Parathyroid adenoma (tissue), 2 donors: Measurements from ENCODE around the gene CEP63.

Source experiments
- H2AFZ ChIP-seq: fragments of 300-600 bp; sonication (generic); one replicate; pipeline ENCODE4 v1.7.0; 2017; ENCODE audit warnings: antibody characterized with exemption, mild to moderate bottlenecking
- H3K27ac ChIP-seq: fragments of 300-600 bp; sonication (generic); one replicate; pipeline ENCODE4 v1.7.0; 2017
- H3K27me3 ChIP-seq: fragments of 300-600 bp; sonication (generic); one replicate; pipeline ENCODE4 v1.7.0; 2017; ENCODE audit warnings: low read length; ENCODE audit not compliant: control insufficient read depth, insufficient read depth
- H3K36me3 ChIP-seq: fragments of 300-600 bp; sonication (generic); one replicate; pipeline ENCODE4 v1.7.0; 2017; ENCODE audit warnings: low read length; ENCODE audit not compliant: control insufficient read depth, insufficient read depth
- H3K4me1 ChIP-seq: fragments of 300-600 bp; sonication (generic); one replicate; pipeline ENCODE4 v1.7.0; 2017; ENCODE audit warnings: control low read depth
- H3K4me2 ChIP-seq: fragments of 300-600 bp; sonication (generic); one replicate; pipeline ENCODE4 v1.7.0; 2017; ENCODE audit warnings: low read length
- H3K4me3 ChIP-seq: fragments of 300-600 bp; sonication (generic); one replicate; pipeline ENCODE4 v1.7.0; 2017; ENCODE audit warnings: low read depth, low read length
- H3K79me2 ChIP-seq: fragments of 300-600 bp; sonication (generic); one replicate; pipeline ENCODE4 v1.7.0; 2017; ENCODE audit warnings: control low read depth
- H3K9ac ChIP-seq: fragments of 300-600 bp; sonication (generic); one replicate; pipeline ENCODE4 v1.7.0; 2017; ENCODE audit warnings: mild to moderate bottlenecking
- H3K9me3 ChIP-seq: fragments of 300-600 bp; sonication (generic); one replicate; pipeline ENCODE4 v1.7.0; 2017; ENCODE audit warnings: low read length; ENCODE audit not compliant: control insufficient read depth
- CTCF ChIP-seq: fragments of 300-600 bp; sonication (generic); IDR thresholded peaks from one replicate; pipeline ENCODE4 v1.7.0; 2017; ENCODE audit warnings: antibody characterized with exemption, mild to moderate bottlenecking
- donor health status: primary hyperparathyroidism.

The CEP63 gene

GRCh38 chr3:134552784-134553183 is 66.9 kb downstream of the CEP63 start:
- H3K9me3 ChIP-seq: no peaks in the 10 kb centered on the region
- no peaks in the 10 kb centered on the region for H3K4me1 ChIP-seq
- no peak overlapping the region for H3K4me3 ChIP-seq
- H3K79me2 ChIP-seq: no peaks in the 10 kb centered on the region
- no peaks in the 10 kb centered on the region for H3K27me3 ChIP-seq
- H3K27ac ChIP-seq: no peak overlapping the region
- H3K9ac ChIP-seq: no peak overlapping the region
- H3K4me2 ChIP-seq: no peak overlapping the region
- no peak overlapping the region for H2AFZ ChIP-seq
- no peak for TF ChIP-seq CTCF
- H3K36me3 ChIP-seq: peaks cover under 1% of the 10 kb centered on the region

DNA sequence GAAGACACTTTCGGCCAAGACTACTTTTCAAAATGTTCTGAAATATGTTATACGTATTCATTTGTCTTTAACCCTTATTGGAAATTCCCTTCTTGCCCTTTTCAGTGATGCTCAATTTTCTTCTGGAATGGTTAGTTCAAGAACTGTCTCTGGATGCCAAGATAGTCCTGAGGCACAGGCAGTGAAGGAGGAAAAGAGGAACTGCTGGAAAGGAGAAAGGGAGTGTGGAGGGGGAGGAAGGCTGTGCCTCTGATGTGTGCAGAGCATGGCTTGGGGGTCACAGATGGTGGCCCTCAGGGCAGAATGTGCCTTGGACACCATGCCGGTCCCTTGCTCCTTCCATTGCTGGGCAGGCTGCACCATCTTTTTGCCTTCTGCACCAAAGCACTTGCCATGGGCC is 73.7 kb downstream of the CEP63 start:
- no peak overlapping the region for H2AFZ ChIP-seq
- no peaks in the 10 kb centered on the region for H3K4me1 ChIP-seq
- H3K79me2 ChIP-seq: no peaks in the 10 kb centered on the region
- H3K27me3 ChIP-seq: no peaks in the 10 kb centered on the region
- no peak overlapping the region for H3K9ac ChIP-seq
- H3K4me2 ChIP-seq: no peak overlapping the region
- H3K27ac ChIP-seq: no peak overlapping the region
- H3K36me3 ChIP-seq: peaks cover 2% of the 10 kb centered on the region
- no peak overlapping the region for H3K4me3 ChIP-seq
- TF ChIP-seq CTCF: no peak
- H3K9me3 ChIP-seq: no peaks in the 10 kb centered on the region

DNA sequence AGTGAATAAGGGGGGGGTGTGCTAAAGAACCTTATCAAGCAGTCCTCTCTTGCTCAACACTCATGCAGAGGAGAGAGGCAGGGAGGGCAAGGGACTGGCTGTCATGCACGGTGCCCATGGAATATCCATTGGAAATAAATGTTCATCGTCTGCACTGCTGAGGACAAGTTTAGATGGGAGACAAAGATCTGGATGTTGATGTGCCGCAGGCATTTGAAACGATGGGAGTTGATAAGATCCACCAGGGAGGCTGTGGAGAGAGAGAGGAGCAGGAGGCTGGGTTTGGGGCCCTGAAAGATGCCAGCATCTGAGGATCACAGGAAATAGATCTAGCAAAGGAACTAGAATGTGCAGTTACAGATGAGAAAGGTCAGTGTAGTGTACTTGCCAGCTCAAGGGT is 76.2 kb downstream of the CEP63 start:
- TF ChIP-seq CTCF: no peak
- no peak overlapping the region for H3K4me3 ChIP-seq
- H3K36me3 ChIP-seq: peaks cover 2% of the 10 kb centered on the region
- no peaks in the 10 kb centered on the region for H3K79me2 ChIP-seq
- no peaks in the 10 kb centered on the region for H3K27me3 ChIP-seq
- H3K27ac ChIP-seq: no peak overlapping the region
- no peak overlapping the region for H3K9ac ChIP-seq
- H3K4me2 ChIP-seq: no peak overlapping the region
- H3K9me3 ChIP-seq: no peaks in the 10 kb centered on the region
- H2AFZ ChIP-seq: no peak overlapping the region
- no peaks in the 10 kb centered on the region for H3K4me1 ChIP-seq

DNA sequence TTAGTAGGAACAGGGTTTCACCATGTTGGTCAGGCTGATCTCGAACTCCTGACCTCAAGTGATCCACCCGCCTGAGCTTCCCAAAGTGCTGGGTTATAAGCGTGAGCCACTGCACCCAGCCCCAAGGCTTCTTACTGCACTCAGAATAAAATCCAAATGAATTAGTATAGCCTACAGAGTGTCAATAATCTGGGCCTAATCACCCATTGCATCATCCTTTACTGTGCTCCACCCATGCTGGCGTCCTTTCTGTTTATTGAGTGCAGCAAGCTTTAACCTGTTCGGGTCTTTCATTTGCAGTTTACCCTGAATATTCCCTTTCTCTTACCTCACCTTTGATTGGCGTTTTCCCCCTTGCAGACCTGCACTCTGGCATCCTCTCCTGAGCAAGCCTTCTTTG is 77.7 kb downstream of the CEP63 start:
- H3K9ac ChIP-seq: no peak overlapping the region
- no peaks in the 10 kb centered on the region for H3K27me3 ChIP-seq
- H3K4me3 ChIP-seq: no peak overlapping the region
- no peak overlapping the region for H3K4me2 ChIP-seq
- no peak overlapping the region for H2AFZ ChIP-seq
- no peaks in the 10 kb centered on the region for H3K79me2 ChIP-seq
- no peak for TF ChIP-seq CTCF
- H3K4me1 ChIP-seq: no peaks in the 10 kb centered on the region
- H3K9me3 ChIP-seq: no peaks in the 10 kb centered on the region
- no peak overlapping the region for H3K27ac ChIP-seq
- no peaks in the 10 kb centered on the region for H3K36me3 ChIP-seq

DNA sequence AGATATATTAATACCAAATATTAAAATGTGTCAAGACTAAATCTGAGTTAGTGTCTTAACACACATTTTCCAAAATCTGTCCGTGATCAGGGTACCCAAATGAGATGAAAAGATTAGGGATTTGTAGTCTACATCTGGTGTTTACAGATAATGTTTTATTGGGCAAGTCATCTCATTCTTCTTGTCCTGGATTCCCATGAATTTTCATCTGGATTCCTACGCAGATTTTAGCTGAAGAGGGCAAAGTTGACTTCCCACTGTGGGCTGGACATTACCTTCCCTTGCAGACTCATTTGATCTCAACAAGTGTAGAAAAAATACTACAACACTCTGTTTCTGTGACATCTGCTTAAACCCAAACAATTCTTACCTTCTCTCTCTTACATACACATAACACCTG is 79.1 kb downstream of the CEP63 start:
- TF ChIP-seq CTCF: no peak
- Histone ChIP-seq H3K79me2 (no peaks in the 10 kb centered on the region), H3K4me1 (no peaks in the 10 kb centered on the region)

More for the DNA sequence above, 79.1 kb downstream of the CEP63 start:
- H2AFZ ChIP-seq: no peak overlapping the region
- H3K36me3 ChIP-seq: no peaks in the 10 kb centered on the region
- no peak overlapping the region for H3K4me2 ChIP-seq
- H3K27ac ChIP-seq: no peak overlapping the region
- no peak overlapping the region for H3K9ac ChIP-seq
- H3K4me3 ChIP-seq: no peak overlapping the region
- no peaks in the 10 kb centered on the region for H3K9me3 ChIP-seq
- H3K27me3 ChIP-seq: no peaks in the 10 kb centered on the region
